ENCODE results near the gene HOXB3.

- TF ChIP-seq POLR2AphosphoS5 (IDR thresholded peaks at IDR 0.05) (no peak), CTCF (IDR thresholded peaks at IDR 0.05) (no peak), POLR2A (IDR thresholded peaks at IDR 0.05) (no peak)
These were observed 47.3 kb downstream of the HOXB3 start for GRCh38 chr17:48542698-48543106.

All from upper lobe of left lung (tissue), 4 donors.